Esophagus mucosa (tissue), 1 donor: ENCODE data around the gene TTC34. TPM values are rescaled to one million over a fixed set of nuclear protein-coding genes. Genes with fewer than 3 reads are reported as not detected.

Source experiments
- ATAC-seq: fragments of 200-7000 bp; cut with Tn5 transposase; one replicate; pipeline ENCODE4 v1.9.1; 2020
- total RNA-seq: library from RNA; stranded (reverse); gene quantifications from one replicate; pipeline ENCODE4 v1.2.4, GENCODE V29; 2023
- donor health status: DM: yes; HTN: yes; CAD: no.

TTC34 gene
- total RNA-seq, 1 donor from 2014 or later = 0.08 TPM

GRCh38 chr1:2625311-2625710 lies 176.2 kb downstream of the TTC34 start:
- no peak for ATAC-seq

DNA sequence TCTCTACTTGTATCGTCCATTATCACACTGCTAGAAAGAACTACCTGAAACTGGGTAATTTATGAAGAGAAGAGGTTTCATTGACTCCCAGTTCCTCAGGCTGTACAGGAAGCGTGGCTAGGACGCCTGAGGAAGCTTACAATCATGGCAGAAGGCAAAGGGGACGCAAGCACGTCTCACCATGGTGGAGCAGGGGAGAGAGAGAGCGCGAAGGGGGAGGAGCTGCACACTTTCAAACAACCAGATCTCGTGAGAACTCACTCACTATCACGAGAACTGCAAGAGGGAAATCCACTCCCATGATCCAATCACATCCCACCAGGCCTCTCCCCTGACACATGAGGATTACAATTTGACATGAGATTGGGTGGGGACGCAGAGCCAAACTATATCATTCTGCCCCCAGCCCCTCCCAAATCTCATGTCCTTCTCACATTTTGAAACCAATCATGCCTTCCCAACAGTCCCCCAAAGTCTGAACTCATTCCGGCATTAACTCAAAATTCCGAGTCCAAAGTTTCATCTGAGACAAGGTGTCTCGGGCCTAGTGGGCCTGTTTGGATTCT lies 176.7 kb downstream of the TTC34 start:
- ATAC-seq = no peak

DNA sequence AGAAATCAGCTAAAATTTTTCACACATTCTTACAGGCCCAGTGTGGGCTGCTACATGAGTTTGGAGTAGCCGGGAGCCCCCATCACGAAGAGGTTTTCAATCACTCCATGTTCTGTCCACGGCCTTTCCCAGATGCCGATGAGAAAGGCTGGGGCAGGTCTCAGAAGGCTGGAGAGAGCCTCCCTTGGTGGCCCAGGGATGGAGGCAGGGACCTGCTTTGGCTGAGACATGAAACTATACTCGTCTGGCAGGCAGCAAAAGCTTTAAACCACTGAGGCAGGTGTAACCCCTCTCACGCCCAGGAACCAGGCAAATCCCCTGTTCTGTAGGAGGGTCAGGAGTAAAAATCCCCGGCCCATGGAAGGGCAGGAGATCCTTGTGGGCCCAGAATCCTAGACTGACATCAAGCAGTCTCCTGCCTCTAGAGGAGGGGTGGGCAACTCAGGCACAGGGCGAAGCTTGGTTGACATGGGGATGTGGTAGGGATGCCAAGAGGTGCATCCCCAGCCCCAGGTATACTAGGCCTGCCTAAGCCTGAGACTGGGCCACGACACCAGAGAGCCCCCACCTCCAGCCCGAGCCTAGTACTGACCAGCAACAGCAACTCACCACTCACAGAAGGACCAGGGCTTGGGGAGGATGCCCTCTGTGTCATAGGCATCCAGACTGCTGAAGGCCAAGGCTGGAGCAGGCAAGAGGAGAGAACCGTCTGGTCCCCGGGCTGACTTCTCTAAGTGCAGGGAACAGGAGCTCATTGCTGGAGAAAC lies 177.7 kb downstream of the TTC34 start:
- no peak for ATAC-seq

GRCh38 chr1:2617971-2618470 lies 183.5 kb downstream of the TTC34 start:
- ATAC-seq = no peak

DNA sequence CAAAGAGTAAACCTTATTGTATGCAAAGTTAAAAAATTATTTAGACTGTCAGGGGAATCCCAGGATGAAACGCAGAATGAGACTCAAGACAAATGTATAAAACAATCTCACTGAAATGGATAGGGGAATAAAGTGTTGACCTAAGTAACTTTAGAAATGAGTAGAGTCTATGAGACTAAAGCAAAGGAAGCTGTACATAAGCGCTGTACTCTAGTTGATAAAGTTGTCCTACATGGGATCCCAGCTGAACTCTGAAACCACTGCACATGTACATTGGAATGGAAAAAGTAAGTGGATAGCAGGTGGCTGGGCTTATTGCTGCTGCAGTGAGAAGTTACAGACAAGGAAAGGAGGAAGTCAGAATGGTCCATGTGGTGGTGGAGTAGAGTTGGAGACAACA lies 187.3 kb downstream of the TTC34 start:
- ATAC-seq = no peak

DNA sequence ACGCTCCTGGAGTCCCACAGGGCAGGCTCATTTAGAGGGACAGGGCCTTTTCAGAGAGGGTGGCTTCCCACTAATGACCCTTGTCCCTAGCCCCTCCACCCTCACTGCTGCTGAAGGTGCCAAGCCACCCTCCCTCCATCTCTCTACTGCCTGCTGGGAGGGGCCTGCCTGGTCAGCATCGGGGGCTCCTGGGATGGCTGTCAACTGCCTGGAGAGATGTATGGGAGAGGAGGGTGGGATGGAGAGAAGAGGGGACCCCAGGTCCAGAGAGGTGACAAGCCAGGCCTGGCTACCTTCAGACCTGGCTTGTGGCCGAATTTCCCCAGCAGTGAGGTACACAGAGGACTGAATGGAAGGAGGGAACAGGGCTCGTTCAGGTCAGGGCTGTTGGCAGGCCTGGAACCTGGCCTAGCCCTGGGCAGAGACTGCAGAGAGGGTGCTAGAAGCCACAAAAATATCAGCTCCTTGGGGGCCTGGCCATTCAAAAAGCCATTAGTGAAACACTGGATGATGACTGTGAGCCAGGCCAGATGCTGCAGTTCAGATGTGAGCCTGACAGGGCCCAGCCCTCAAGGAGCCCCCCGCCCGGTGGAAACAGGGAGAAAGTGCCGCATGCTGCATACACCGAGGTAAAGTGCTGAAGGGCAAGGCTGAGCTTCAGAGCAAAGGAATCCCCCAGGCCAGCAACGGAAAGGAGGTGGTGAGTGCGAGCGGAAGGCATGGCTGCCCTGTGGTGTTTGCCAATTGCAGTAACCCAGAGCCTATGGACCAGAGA lies 188.7 kb downstream of the TTC34 start:
- no peak for ATAC-seq

GRCh38 chr1:2611621-2612437 lies 189.7 kb downstream of the TTC34 start:
- no peak for ATAC-seq

DNA sequence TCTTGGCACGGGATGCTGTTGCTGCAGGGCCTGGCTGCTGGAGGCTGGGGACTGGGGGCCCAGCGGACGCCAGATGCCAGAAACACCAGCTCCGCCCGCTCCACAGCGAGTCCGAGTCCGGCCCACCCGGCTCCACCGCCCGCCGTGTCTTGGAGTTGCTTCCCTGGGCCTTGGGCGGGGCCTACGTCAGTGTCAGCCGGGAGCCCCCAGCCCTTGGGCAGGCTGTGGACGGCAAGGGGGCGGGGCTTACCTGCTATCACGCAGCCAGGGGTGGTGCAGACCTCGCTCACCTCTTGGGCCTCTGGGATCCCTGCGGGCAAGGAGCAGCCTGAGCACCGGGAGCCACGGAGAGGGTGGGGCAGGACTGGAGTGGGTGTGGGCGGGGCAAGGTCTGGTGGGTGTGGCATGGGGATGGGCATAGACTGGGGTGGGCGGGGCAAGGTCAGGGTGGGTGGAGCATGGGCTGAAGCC lies 190.4 kb downstream of the TTC34 start:
- ATAC-seq = peak; percentile 68

GRCh38 chr1:2610036-2610959 lies 191.2 kb downstream of the TTC34 start:
- no peak for ATAC-seq

DNA sequence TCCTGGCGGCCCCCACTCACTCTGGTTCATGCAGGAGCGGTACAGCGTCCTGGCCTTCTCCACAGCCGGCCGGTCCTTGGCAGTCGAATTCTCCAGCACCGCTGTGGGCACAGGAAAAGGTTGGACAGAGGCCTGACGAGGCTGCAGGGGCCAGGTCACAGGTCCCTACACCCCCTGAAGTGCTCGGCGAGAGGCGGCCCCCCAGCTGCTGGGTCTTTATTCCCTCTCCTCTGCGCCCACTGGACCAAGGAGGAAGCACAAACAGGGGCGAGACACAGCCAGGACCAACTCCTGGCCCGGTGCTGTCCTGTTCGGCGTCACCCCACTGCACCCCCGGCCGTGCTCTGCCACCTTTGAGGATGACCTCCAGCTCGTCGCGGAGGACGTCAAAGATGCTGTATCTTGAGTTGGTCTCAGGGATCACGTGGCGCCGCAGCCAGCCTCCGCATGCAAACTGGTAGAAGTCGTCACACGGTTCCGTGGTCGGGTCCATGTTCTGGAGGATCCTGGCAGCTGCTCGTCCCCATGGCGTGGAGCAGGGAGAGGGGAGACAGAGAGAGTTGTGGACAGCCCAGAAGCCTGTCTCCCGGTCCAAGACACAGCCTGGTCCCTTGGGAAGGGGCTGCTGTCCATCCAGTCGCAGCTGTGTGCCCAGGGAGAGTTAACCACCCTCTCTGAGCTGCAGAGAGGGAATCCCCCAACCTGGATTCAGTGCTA lies 192.0 kb downstream of the TTC34 start:
- no peak for ATAC-seq

GRCh38 chr1:2607641-2608091 lies 193.8 kb downstream of the TTC34 start:
- ATAC-seq = no peak

DNA sequence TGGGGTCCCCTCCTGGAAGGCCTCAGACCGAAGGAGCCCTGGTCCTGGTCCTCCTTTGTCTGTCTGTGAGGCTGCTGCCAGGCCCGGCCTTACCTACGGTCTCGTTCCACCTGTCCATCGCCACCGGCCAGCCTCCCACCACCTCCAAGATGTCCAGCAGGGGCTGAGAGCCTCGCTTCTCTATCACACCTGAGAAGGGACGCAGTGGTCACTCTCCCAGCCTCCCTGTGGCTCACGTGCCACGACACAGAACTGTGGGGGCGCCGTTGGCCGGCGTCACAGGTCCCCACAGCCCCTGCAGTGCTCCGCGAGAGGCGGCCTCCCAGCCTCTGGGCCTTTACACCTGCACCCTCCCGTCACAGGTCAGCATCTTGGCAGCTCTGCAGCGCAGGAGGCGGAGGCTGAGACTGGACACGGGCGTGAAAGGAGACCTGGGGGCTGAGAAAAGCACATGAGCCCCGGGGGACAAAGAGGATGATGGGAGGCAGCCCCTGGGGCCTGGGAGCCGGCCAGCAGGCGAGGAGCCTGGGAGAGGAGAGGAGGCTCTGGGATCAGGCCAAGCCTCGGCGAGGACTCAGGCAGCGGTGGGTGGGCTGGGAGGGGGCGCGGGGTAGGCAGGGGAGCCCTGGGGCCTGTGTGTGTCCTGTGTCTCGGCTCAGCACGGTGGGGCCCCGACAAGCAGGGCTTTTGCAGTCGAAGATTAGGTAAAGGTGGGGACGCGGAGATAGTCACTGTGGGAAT lies 194.4 kb downstream of the TTC34 start:
- no peak for ATAC-seq

GRCh38 chr1:2606396-2606880 lies 195.1 kb downstream of the TTC34 start:
- no peak for ATAC-seq

GRCh38 chr1:2605509-2606395 lies 195.7 kb downstream of the TTC34 start:
- no peak for ATAC-seq

DNA sequence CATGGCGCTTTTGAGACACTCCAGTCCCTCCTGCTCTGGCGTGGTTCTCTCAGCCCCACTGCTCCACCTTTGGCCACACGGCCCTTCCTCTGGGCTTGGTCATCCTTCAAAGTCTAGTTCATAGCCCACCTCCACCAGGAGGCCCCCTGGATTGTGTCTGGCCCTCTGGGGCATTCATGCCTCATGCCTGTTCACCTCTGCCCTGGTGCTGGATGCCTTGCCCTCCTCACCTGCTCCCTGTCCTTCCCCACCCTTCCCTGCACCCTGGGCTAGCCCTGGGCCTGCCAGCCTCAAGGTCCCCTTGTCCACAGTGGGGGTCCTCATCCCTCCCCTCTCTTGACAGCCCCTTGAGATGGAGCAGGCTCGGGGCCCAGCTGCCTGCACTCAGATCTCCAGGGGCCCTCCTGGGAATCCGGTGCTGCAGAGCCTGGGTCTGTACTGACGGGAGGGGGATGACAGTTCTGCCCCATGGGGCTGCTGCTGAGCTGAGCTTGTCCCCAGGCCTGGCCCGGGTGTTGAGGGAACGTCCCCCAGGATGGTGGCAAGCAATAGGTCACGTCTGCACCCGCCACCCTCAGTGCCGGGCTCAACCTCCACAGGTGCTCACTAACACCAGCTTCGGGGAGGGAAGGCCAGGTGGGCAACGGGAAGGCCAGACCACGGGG lies 196.5 kb downstream of the TTC34 start:
- no peak for ATAC-seq

GRCh38 chr1:2604156-2604843 lies 197.2 kb downstream of the TTC34 start:
- ATAC-seq = no peak

DNA sequence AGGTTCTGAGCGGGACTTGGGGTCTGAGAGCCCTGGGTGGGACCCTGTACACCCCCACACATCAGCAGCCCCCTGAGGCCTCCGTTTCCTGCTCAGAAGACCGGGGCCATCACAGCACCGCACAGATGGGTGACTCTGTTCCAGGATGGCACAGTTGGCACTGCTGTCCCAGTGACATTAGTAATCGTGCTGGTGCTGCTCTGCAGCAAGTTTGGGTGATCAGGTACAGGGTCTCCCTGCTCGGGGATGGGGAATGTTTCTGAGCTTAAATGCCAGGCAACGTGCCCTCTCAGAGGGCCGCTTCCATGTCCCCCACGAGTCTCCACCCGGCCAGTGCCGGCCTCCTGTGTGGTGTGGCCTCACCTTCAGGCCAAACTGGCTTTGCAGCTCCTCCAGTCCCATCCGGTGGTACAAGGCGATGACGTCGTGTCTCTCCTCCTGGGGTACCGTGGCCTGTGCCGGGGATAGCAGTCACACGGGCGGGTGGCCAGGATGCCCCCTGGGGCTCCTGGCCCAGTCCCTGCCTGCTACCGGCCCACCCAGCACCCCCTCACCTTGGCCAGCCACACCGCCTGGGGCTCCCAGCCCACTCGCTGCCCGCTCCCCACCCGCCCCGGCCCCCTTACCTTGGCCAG lies 197.9 kb downstream of the TTC34 start:
- no peak for ATAC-seq
